Uterus (tissue), 4 donors: ENCODE measurements around the gene PPP2R5A. TPM values are rescaled to one million over a fixed set of nuclear protein-coding genes. Genes with fewer than 3 reads are reported as not detected.

Experiments
- DNase-seq, 2 donors: peaks; one replicate each; pipeline ENCODE4 v3.0.0-alpha.2; 2019 to 2020
- H3K27ac ChIP-seq, 2 donors: fragments of 200-600 bp; sonication (generic); 1 replicate in 1 of 2; 2 replicates in 1 of 2; pipeline ENCODE4 v1.5.1; 2016 to 2018
- H3K27me3 ChIP-seq, 2 donors: fragments of 200-600 bp; sonication (generic); one replicate each; pipeline ENCODE4 v1.5.1; 2018 to 2019; ENCODE audit warnings: control low read depth in 1 of 2
- H3K36me3 ChIP-seq, 2 donors: fragments of 200-600 bp; sonication (generic); one replicate each; pipeline ENCODE4 v1.5.1; 2019; ENCODE audit warnings: control low read depth in 1 of 2
- H3K4me1 ChIP-seq, 2 donors: fragments of 200-600 bp; sonication (generic); one replicate each; pipeline ENCODE4 v1.5.1; 2018 to 2019; ENCODE audit warnings: control low read depth in 1 of 2
- H3K4me3 ChIP-seq, 2 donors: fragments of 200-600 bp; sonication (generic); 1 replicate in 1 of 2; 2 replicates in 1 of 2; pipeline ENCODE4 v1.5.1; 2018 to 2019; ENCODE audit warnings: mild to moderate bottlenecking in 1 of 2
- H3K9me3 ChIP-seq, 2 donors: fragments of 200-600 bp; sonication (generic); one replicate each; pipeline ENCODE4 v1.5.1; 2019; ENCODE audit warnings: control low read depth in 1 of 2
- POLR2A ChIP-seq, 2 donors: fragments of 450-650 bp; IDR thresholded peaks; one replicate each; pipeline ENCODE4 v1.6.1; 2016; ENCODE audit warnings: antibody characterized with exemption in 2 of 2, mild to moderate bottlenecking in 1 of 2, moderate library complexity in 1 of 2
- intact Hi-C: fragments of 100-400 bp; cut with DNase I; formaldehyde crosslinking; loops from one replicate; pipeline ENCODE4 v1.15.1; 2023; ENCODE audit warnings: low total_unique reads
- total RNA-seq, 4 donors: library from RNA; depleted of rRNA in 3 of 4; stranded (reverse); fragments of >200 nt in 3 of 4; gene quantifications; one replicate each; pipeline versions ENCODE4 v1.1.0 to v1.2.4, GENCODE V29; 2014 to 2023
- TF ChIP-seq, protein P1 (sequence below), 4 experiments: fragments of 200-600 bp in 2 of 4; fragments of 450-650 bp in 2 of 4; sonication (generic) in 2 of 4; IDR thresholded peaks; one replicate each; pipeline ENCODE4 v1.5.1; 2016 to 2019; ENCODE audit warnings: antibody characterized with exemption in 4 of 4, mild to moderate bottlenecking in 2 of 4, moderate library complexity in 1 of 4
- donor health status: DM: yes; HTN: yes; CAD: no.

PPP2R5A gene
- total RNA-seq, 4 donors from 2014 or later = 14.9 to 44.4 (median 34.6) TPM

DNA sequence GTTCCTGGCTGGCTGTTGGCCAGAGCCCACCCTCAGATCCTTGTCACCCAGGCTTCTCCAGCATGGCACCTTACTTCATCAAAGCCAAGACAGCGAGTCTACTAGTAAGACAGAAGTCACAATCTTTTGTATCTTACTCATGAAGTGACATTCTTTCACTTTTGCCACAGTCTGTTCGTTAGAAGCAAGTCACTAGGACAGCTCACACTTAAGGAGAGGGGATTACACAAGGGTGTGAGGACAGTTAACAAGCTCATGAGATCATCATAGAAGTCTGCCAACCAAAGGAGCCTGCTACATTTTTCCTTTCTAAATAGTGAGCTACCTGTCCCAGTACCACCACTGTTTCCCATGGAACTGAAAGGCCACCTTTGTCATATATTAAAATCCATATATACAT, 68.0 kb downstream of the PPP2R5A start:
- no peaks in the 10 kb centered on the region for H3K4me1 ChIP-seq
- H3K9me3 ChIP-seq = no peaks in the 10 kb centered on the region
- DNase-seq = no peak
- H3K27me3 ChIP-seq = no peaks in the 10 kb centered on the region
- intact Hi-C loops = no loop called here
- H3K4me3 ChIP-seq = no peak overlapping the region
- no peak overlapping the region for H3K27ac ChIP-seq
- H3K36me3 ChIP-seq = no peaks in the 10 kb centered on the region
- no peak for TF ChIP-seq POLR2A (IDR thresholded peaks at IDR 0.05)
- TF ChIP-seq, protein P1, sequence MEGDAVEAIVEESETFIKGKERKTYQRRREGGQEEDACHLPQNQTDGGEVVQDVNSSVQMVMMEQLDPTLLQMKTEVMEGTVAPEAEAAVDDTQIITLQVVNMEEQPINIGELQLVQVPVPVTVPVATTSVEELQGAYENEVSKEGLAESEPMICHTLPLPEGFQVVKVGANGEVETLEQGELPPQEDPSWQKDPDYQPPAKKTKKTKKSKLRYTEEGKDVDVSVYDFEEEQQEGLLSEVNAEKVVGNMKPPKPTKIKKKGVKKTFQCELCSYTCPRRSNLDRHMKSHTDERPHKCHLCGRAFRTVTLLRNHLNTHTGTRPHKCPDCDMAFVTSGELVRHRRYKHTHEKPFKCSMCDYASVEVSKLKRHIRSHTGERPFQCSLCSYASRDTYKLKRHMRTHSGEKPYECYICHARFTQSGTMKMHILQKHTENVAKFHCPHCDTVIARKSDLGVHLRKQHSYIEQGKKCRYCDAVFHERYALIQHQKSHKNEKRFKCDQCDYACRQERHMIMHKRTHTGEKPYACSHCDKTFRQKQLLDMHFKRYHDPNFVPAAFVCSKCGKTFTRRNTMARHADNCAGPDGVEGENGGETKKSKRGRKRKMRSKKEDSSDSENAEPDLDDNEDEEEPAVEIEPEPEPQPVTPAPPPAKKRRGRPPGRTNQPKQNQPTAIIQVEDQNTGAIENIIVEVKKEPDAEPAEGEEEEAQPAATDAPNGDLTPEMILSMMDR (IDR thresholded peaks at IDR 0.05) = no peak

DNA sequence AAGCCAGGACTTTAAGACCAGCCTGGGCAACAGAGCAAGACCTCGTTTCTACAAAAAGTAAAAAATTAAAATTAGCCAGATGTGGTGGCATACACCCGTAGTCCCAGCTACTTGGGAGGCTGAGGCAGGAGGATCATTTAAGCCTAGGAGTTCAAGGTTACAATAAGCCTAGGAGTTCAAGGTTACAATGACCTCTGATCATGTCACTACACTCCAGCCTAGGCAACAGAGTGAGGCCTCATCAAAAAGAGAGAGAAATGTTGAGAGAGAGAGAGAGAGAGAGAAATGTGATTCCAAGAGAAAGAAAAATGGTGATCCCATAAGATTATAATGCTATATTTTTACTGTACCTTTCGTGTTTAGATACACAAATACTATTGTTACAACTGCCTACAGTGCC, 69.3 kb downstream of the PPP2R5A start:
- DNase-seq = no peak
- H3K4me3 ChIP-seq = no peak overlapping the region
- no peak overlapping the region for H3K27ac ChIP-seq
- no peaks in the 10 kb centered on the region for H3K36me3 ChIP-seq
- no peaks in the 10 kb centered on the region for H3K9me3 ChIP-seq
- no peaks in the 10 kb centered on the region for H3K27me3 ChIP-seq
- H3K4me1 ChIP-seq = no peaks in the 10 kb centered on the region
- intact Hi-C loops = no loop called here
- TF ChIP-seq POLR2A (IDR thresholded peaks at IDR 0.05) = no peak
- TF ChIP-seq, protein P1 (IDR thresholded peaks at IDR 0.05) = no peak

DNA sequence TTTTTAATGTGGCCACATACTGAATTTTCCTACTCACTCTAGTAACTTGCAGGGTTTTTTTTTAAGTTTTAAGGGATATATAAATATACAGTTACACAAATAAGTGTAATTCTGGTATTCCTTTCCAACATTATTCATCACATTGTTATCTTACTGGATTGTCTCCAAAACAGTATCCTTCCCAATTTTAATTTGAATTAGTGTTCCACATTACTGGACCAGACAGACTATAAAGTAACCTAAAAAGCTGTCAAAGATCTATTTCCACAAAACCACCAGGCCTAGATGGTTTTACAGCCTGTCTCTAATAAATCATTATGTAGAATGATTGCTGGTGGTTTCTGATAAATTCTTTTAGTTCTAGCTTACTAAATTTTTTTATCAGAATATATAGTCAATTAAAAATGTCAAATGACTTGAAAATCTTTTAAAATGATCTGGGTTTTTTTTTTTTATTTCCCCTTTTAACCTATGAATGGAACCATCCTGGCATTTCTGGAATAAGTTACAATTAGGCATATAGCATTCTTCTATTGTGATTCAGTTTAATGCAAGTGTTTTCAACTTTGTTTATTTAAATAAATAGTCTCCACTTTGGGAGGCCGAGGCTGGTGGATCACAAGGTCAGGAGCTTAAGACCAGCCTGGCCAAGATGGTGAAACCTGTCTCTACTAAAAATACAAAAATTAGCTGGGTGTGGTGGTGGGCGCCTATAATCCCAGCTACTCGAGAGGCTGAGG, 70.2 kb downstream of the PPP2R5A start:
- Histone ChIP-seq H3K9me3 (no peaks in the 10 kb centered on the region), H3K27ac (no peak overlapping the region), H3K4me3 (no peak overlapping the region), H3K27me3 (no peaks in the 10 kb centered on the region), H3K36me3 (no peaks in the 10 kb centered on the region), H3K4me1 (no peaks in the 10 kb centered on the region)
- intact Hi-C loops = no loop called here
- DNase-seq = no peak
- TF ChIP-seq, protein P1 (IDR thresholded peaks at IDR 0.05) = no peak
- TF ChIP-seq POLR2A (IDR thresholded peaks at IDR 0.05) = no peak

DNA sequence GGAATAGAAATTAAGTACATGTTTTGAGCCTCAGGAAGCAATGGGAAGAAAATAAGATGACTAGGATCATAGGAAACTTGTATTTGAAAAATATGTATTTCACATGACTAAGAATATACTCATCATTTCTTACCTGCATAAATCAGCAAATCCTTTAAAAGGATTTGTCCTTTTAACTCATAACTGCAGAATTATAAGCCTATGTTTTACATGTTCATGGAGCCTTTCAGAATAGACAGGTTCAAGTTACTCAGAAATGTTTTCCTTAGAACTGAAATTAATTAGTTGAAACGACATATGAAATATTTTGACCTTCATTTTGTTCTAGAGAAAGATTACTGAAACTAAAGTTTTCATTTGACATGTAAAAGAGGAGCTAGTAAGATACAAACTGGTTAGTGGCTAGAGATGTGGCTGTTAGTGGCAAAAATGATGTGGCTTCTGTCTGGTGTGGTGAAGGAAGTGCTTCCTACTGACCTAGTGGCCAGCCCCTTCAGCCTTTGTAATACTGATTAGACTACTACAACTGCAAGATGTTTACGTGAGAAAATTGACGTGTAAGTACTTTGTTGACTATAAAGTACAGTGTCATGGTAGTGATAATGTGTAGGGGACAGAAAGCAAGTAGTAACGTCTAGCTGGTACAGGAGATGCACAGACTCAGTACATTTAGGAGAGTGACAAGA, 74.7 kb downstream of the PPP2R5A start:
- no peak overlapping the region for H3K27ac ChIP-seq
- intact Hi-C loops = no loop called here
- H3K4me1 ChIP-seq = no peaks in the 10 kb centered on the region
- no peaks in the 10 kb centered on the region for H3K9me3 ChIP-seq
- no peak for DNase-seq
- no peaks in the 10 kb centered on the region for H3K36me3 ChIP-seq
- H3K27me3 ChIP-seq = no peaks in the 10 kb centered on the region
- TF ChIP-seq, protein P1 (IDR thresholded peaks at IDR 0.05) = no peak
- TF ChIP-seq POLR2A (IDR thresholded peaks at IDR 0.05) = no peak
- H3K4me3 ChIP-seq = no peak overlapping the region

DNA sequence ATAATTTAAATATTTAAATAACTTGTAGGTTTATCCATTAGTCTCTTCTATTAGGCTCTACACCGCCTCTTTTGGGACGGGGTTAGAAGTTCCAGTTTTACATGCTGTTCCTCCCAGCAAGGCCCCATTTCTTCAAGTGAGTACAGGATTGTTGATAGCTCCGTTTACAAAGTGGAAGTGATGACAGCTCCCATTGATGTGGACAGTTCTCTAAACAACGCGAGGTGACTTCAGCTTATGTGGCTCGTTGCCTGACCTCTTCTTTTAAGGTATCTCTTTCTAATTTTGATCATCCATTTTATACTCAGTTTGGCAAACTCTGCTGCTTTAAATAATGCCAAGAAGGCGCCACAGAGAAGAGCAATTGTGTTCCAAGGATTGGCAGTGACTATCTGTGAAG, 79.8 kb downstream of the PPP2R5A start:
- TF ChIP-seq, protein P1 (IDR thresholded peaks at IDR 0.05) = no peak
- TF ChIP-seq POLR2A (IDR thresholded peaks at IDR 0.05) = no peak
- Histone ChIP-seq H3K4me1 (no peaks in the 10 kb centered on the region), H3K4me3 (no peak overlapping the region), H3K9me3 (no peaks in the 10 kb centered on the region), H3K27ac (no peak overlapping the region), H3K27me3 (no peaks in the 10 kb centered on the region), H3K36me3 (no peaks in the 10 kb centered on the region)
- DNase-seq = no peak
- intact Hi-C loops = no loop called here
